Panc1 (cell line): ENCODE measurements around the gene PRR13. TPM values are rescaled to one million over a fixed set of nuclear protein-coding genes. Genes with fewer than 3 reads are reported as not detected.

Experiments
- ATAC-seq: fragments of 200-7000 bp; cut with Tn5 transposase; 2 replicates; pipeline ENCODE4 v1.9.1; 2020; ENCODE audit warnings: mild to moderate bottlenecking, moderate library complexity
- BruUV-seq: library from RNA; stranded (reverse); fragments of 400-500 nt; replicated peaks from 2 replicates; lab custom pipeline; 2021; lab: Mats Ljungman, UMichigan
- CTCF ChIA-PET: fragments of 300-600 bp; sonication (Branson Sonifier 250); formaldehyde crosslinking; loops from one replicate; lab custom pipeline; 2022; ENCODE audit warnings: antibody characterized with exemption; lab: Charles Lee
- POLR2A ChIA-PET: fragments of 300-600 bp; sonication (Branson Sonifier 250); formaldehyde crosslinking; loops from one replicate; lab custom pipeline; 2022; ENCODE audit warnings: antibody characterized with exemption; lab: Charles Lee
- DNase-seq: peaks from one replicate; pipeline ENCODE4 v3.0.0-alpha.2; 2010; ENCODE audit warnings: low read depth, low spot score
- H3K27ac ChIP-seq: 2 replicates; pipeline ENCODE4 v1.5.1; 2011; ENCODE audit warnings: mild to moderate bottlenecking, low read length, inconsistent platforms
- H3K27me3 ChIP-seq: fragments of 200-500 bp; sonication (Bioruptor generic); 2 replicates; pipeline ENCODE4 v1.6.0; 2014; ENCODE audit warnings: low read length, inconsistent platforms; ENCODE audit not compliant: control insufficient read depth, insufficient read depth
- H3K36me3 ChIP-seq: fragments of 200-500 bp; sonication (Bioruptor generic); 2 replicates; pipeline ENCODE4 v1.5.1; 2014; ENCODE audit warnings: inconsistent platforms, mild to moderate bottlenecking, low read length, moderate library complexity; ENCODE audit not compliant: control insufficient read depth, insufficient read depth
- H3K4me1 ChIP-seq: 2 replicates; pipeline ENCODE4 v1.5.1; 2011; ENCODE audit warnings: inconsistent platforms, mild to moderate bottlenecking, low read length, moderate library complexity; ENCODE audit not compliant: control insufficient read depth, insufficient read depth
- H3K4me3 ChIP-seq, 2 experiments: 2 replicates each; pipeline ENCODE4 v1.5.1; 2011 to 2012; ENCODE audit warnings: low read depth in 2 of 2, low read length in 2 of 2, mild to moderate bottlenecking in 2 of 2, inconsistent platforms in 1 of 2, moderate library complexity in 1 of 2
- H3K9me3 ChIP-seq: fragments of 200-500 bp; sonication (Bioruptor generic); 2 replicates; pipeline ENCODE4 v1.5.1; 2014; ENCODE audit warnings: low read depth, mild to moderate bottlenecking, inconsistent platforms, low read length, moderate library complexity; ENCODE audit not compliant: control insufficient read depth, insufficient read depth
- CTCF ChIP-seq: fragments of 450-650 bp; IDR thresholded peaks from 2 replicates; pipeline ENCODE4 v1.5.1; 2017; ENCODE audit warnings: mild to moderate bottlenecking
- REST ChIP-seq, 2 experiments: IDR thresholded peaks; 2 replicates each; pipeline ENCODE4 v1.6.1; 2011 to 2012; ENCODE audit warnings: low read depth in 2 of 2, control low read depth in 1 of 2, low read length in 1 of 2, mild to moderate bottlenecking in 1 of 2, moderate library complexity in 1 of 2; ENCODE audit not compliant: insufficient read depth in 1 of 2
- SIN3A ChIP-seq: IDR thresholded peaks from 2 replicates; pipeline ENCODE4 v1.6.1; 2012; ENCODE audit warnings: low read depth, mild to moderate bottlenecking, low read length, moderate library complexity, borderline replicate concordance; ENCODE audit not compliant: insufficient read depth
- in situ Hi-C: cut with HindIII; loops from 2 replicates; pipeline ENCODE4 v1.10.0; 2016; ENCODE audit warnings: low sequenced_read_pairs, low pct_unique_long_range_greater_than_20kb
- intact Hi-C: fragments of 100-400 bp; cut with micrococcal nuclease; formaldehyde crosslinking; loops from one replicate; pipeline ENCODE4 v1.10.0; 2022; ENCODE audit not compliant: unreplicated experiment
- total RNA-seq: library from RNA; stranded (reverse); gene quantifications from one replicate; pipeline ENCODE4 v1.2.1, GENCODE V29; 2021; ENCODE audit not compliant: unreplicated experiment

The PRR13 gene
- total RNA-seq, 1 experiment from 2014 or later, result 454 TPM

GRCh38 chr12:53474077-53474476 is 32.5 kb downstream of the PRR13 start:
- in situ Hi-C loops, result no loop called here
- ChIA-PET CTCF (no interaction called here), POLR2A (no interaction called here)
- BruUV-seq, result no TSS peak
- ATAC-seq (no peak), DNase-seq (no peak)
- Histone ChIP-seq H3K27ac (no peak overlapping the region), H3K27me3 (no peaks in the 10 kb centered on the region), H3K9me3 (no peaks in the 10 kb centered on the region), H3K4me1 (peaks cover 9% of the 10 kb centered on the region; the same call in 1 of the 2 replicates), H3K4me3 (no peak overlapping the region), H3K36me3 (peaks cover 73% of the 10 kb centered on the region)
- no peak for TF ChIP-seq CTCF
- intact Hi-C loops, result no loop called here

- no peak for TF ChIP-seq REST (IDR thresholded peaks at IDR 0.05; ENCODE audit: insufficient read depth in 1 of 2, low read depth in 2 of 2, low read length in 1 of 2)
- Histone ChIP-seq H3K27ac (0 out of 2 replicates have a peak overlapping the region, but pooled peaks have one; percentile 30), H3K36me3 (peaks cover 73% of the 10 kb centered on the region), H3K27me3 (no peaks in the 10 kb centered on the region), H3K4me1 (peaks cover 12% of the 10 kb centered on the region), H3K4me3 (no peak overlapping the region), H3K9me3 (no peaks in the 10 kb centered on the region)
- ATAC-seq (no peak), DNase-seq (no peak)
- in situ Hi-C loops (no loop called here), intact Hi-C loops (no loop called here)
- no TSS peak for BruUV-seq
- ChIA-PET CTCF (no interaction called here), POLR2A (no interaction called here)
These were observed 33.3 kb downstream of the PRR13 start for GRCh38 chr12:53474819-53475218.

- Histone ChIP-seq H3K9me3 (no peaks in the 10 kb centered on the region), H3K4me1 (peaks cover 21% of the 10 kb centered on the region), H3K27ac (no peak overlapping the region), H3K4me3 (no peak overlapping the region), H3K27me3 (no peaks in the 10 kb centered on the region), H3K36me3 (peaks cover 75% of the 10 kb centered on the region)
- no peak for DNase-seq
- BruUV-seq, result no TSS peak
- TF ChIP-seq CTCF, result peak; percentile 70
- no peak for TF ChIP-seq SIN3A
- ChIA-PET CTCF (interaction anchor here (0.6 to 1.6 kb wide), 6 partner anchors 22 to 415 kb away, joined by 3 to 5 read pairs (median 4); no protein-coding TSS in a partner anchor), POLR2A (no interaction called here)
- ATAC-seq, result peak; percentile 59
- intact Hi-C loops (no loop called here), in situ Hi-C loops (no loop called here)
These were observed 35.3 kb downstream of the PRR13 start for GRCh38 chr12:53476769-53477209.
